H1 (cell line): Measurements from ENCODE around the gene CLN6.
A peak's percentile ranks its signal among the peaks of the same experiment; 100 is the strongest.

Source experiments
- CTCF ChIP-seq, 3 experiments: IDR thresholded peaks; 1 replicate in 2 of 3; 2 replicates in 1 of 3; pipeline versions ENCODE4 v1.5.1 to v1.6.1; 2011; ENCODE audit warnings: low read length in 3 of 3, mild to moderate bottlenecking in 3 of 3, inconsistent platforms in 2 of 3, low read depth in 1 of 3, moderate library complexity in 1 of 3; ENCODE audit not compliant: insufficient read depth in 1 of 3; ENCODE audit errors: control extremely low read depth in 1 of 3
- EZH2 ChIP-seq: fragments of 200-600 bp; sonication (generic); IDR thresholded peaks from 2 replicates; pipeline ENCODE4 v1.7.1; 2012; ENCODE audit warnings: low read depth, mild to moderate bottlenecking, moderate library complexity, low read length, inconsistent platforms; ENCODE audit not compliant: severe bottlenecking
- JUN ChIP-seq: IDR thresholded peaks from 2 replicates; pipeline ENCODE4 v1.6.1; 2011; ENCODE audit warnings: low read depth, mild to moderate bottlenecking, improper control_type of control experiment, low read length
- YY1 ChIP-seq: IDR thresholded peaks from 2 replicates; pipeline ENCODE4 v1.6.1; 2011; ENCODE audit warnings: low read depth, mild to moderate bottlenecking, low read length
- TF ChIP-seq, protein P1 (sequence below): IDR thresholded peaks from 2 replicates; pipeline ENCODE4 v1.6.1; 2011; ENCODE audit warnings: low read depth, mild to moderate bottlenecking, low read length; ENCODE audit not compliant: insufficient read depth

- TF ChIP-seq, protein P1, sequence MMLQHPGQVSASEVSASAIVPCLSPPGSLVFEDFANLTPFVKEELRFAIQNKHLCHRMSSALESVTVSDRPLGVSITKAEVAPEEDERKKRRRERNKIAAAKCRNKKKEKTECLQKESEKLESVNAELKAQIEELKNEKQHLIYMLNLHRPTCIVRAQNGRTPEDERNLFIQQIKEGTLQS: no peak
- peak; percentile 87 for TF ChIP-seq YY1
- TF ChIP-seq CTCF (IDR thresholded peaks at IDR 0.05; ENCODE audit: control extremely low read depth in 1 of 3, insufficient read depth in 1 of 3, low read depth in 1 of 3, low read length in 3 of 3): peak; percentile 50 to 56 (median 55)
- no peak for TF ChIP-seq EZH2
- TF ChIP-seq JUN: no peak
Observed at GRCh38 chr15:68278345-68278594, 48.7 kb upstream of the CLN6 start.
